DMS 273 (cell line): ENCODE measurements around the gene TRIM52.

Source experiments
- DNase-seq: peaks from one replicate; lab custom pipeline; 2025; ENCODE audit not compliant: unreplicated experiment; lab: John Stamatoyannopoulos, UW

Gene TRIM52

GRCh38 chr5:181259283-181259682 is 1.7 kb downstream of the TRIM52 start:
- no peak for DNase-seq

- no peak for DNase-seq
These were observed 2.4 kb downstream of the TRIM52 start for GRCh38 chr5:181258576-181258975.

- no peak for DNase-seq
These were observed 4.9 kb downstream of the TRIM52 start for GRCh38 chr5:181255836-181256578.

- DNase-seq, result no peak
These were observed 5.7 kb downstream of the TRIM52 start for GRCh38 chr5:181255276-181255675.

GRCh38 chr5:181248277-181248676 is 12.7 kb downstream of the TRIM52 start:
- no peak for DNase-seq

- DNase-seq, result no peak
These were observed 14.5 kb downstream of the TRIM52 start for GRCh38 chr5:181246276-181247049.

- DNase-seq, result no peak
These were observed 15.3 kb downstream of the TRIM52 start for GRCh38 chr5:181245427-181246275.

GRCh38 chr5:181243564-181244343 is 17.2 kb downstream of the TRIM52 start, which contains the start of gene RACK1:
Gene RACK1, minus strand, starts transcription at chr5:181243906. Its CDS starts 106 bp downstream, at chr5:181243800.
- no peak for DNase-seq

- no peak for DNase-seq
These were observed 17.9 kb downstream of the TRIM52 start for GRCh38 chr5:181243018-181243563.

- no peak for DNase-seq
These were observed 18.9 kb downstream of the TRIM52 start for GRCh38 chr5:181242031-181242451.

- DNase-seq, result no peak
These were observed 19.5 kb downstream of the TRIM52 start for GRCh38 chr5:181241393-181241975.

GRCh38 chr5:181239062-181239663 is 21.8 kb downstream of the TRIM52 start:
- DNase-seq, result no peak

GRCh38 chr5:181237729-181238385 is 23.1 kb downstream of the TRIM52 start:
- no peak for DNase-seq

GRCh38 chr5:181236954-181237641 is 23.8 kb downstream of the TRIM52 start:
- DNase-seq, result no peak

- DNase-seq, result no peak
These were observed 24.5 kb downstream of the TRIM52 start for GRCh38 chr5:181236471-181236870.

GRCh38 chr5:181235689-181236366 is 25.1 kb downstream of the TRIM52 start:
- no peak for DNase-seq

GRCh38 chr5:181235323-181235688 is 25.6 kb downstream of the TRIM52 start:
- no peak for DNase-seq
